Measurements from ENCODE around the gene RFX4. TPM values are rescaled to one million over a fixed set of nuclear protein-coding genes. Genes with fewer than 3 reads are reported as not detected.

Gene RFX4
- total and polyA plus RNA-seq, 3 donors from 2014 or later, result 52.7 to 217 (median 86.4) TPM

- H3K36me3 ChIP-seq (ENCODE audit: low read depth, missing control alignments), result no peaks in the 10 kb centered on the region
- H3K27me3 ChIP-seq, result no peaks in the 10 kb centered on the region
- no peak overlapping the region for H3K4me3 ChIP-seq
- TF ChIP-seq POLR2A (IDR thresholded peaks at IDR 0.05) (no peak), CTCF (IDR thresholded peaks at IDR 0.05) (no peak)
- WGBS, 2 donors, result 93 to 98% methylated on average over 3 of the region's 3 CpGs
- no peak overlapping the region for H3K27ac ChIP-seq
- H3K9me3 ChIP-seq, result no peaks in the 10 kb centered on the region
- intact Hi-C loops (cut with DNase I; ENCODE audit: low total_unique reads), result no loop called here
- no peak for DNase-seq
- H3K4me1 ChIP-seq, result no peaks in the 10 kb centered on the region
These were observed 72.8 kb downstream of the RFX4 start for GRCh38 chr12:106655577-106655976.

- 73 to 75% methylated on average over 3 of the region's 3 CpGs for WGBS, 2 donors
- Histone ChIP-seq H3K4me3 (no peak overlapping the region), H3K36me3 (ENCODE audit: low read depth, missing control alignments) (no peaks in the 10 kb centered on the region), H3K4me1 (no peaks in the 10 kb centered on the region), H3K27ac (no peak overlapping the region), H3K27me3 (no peaks in the 10 kb centered on the region), H3K9me3 (no peaks in the 10 kb centered on the region)
- no peak for DNase-seq
- TF ChIP-seq POLR2A (IDR thresholded peaks at IDR 0.05) (no peak), CTCF (IDR thresholded peaks at IDR 0.05) (no peak)
- intact Hi-C loops (cut with DNase I; ENCODE audit: low total_unique reads), result no loop called here
These were observed 74.7 kb downstream of the RFX4 start for GRCh38 chr12:106657488-106657887.

- intact Hi-C loops (cut with DNase I; ENCODE audit: low total_unique reads), result no loop called here
- 61 to 75% methylated on average over 2 of the region's 2 CpGs for WGBS, 2 donors
These were observed 80.6 kb downstream of the RFX4 start for GRCh38 chr12:106663385-106663784.

GRCh38 chr12:106669216-106669615 is 86.4 kb downstream of the RFX4 start:
- Histone ChIP-seq H3K27me3 (no peaks in the 10 kb centered on the region), H3K9me3 (no peaks in the 10 kb centered on the region), H3K4me1 (no peaks in the 10 kb centered on the region), H3K4me3 (no peak overlapping the region), H3K27ac (no peak overlapping the region), H3K36me3 (ENCODE audit: low read depth, missing control alignments) (no peaks in the 10 kb centered on the region)
- 66 to 80% methylated on average over 3 of the region's 3 CpGs for WGBS, 2 donors
- DNase-seq, result no peak
- intact Hi-C loops (cut with DNase I; ENCODE audit: low total_unique reads), result no loop called here
- TF ChIP-seq POLR2A (IDR thresholded peaks at IDR 0.05), result no peak
- TF ChIP-seq CTCF (IDR thresholded peaks at IDR 0.05), result no peak

More at GRCh38 chr12:106663385-106663784, 80.6 kb downstream of the RFX4 start:
- Histone ChIP-seq H3K4me1 (no peaks in the 10 kb centered on the region), H3K27me3 (no peaks in the 10 kb centered on the region), H3K27ac (no peak overlapping the region), H3K4me3 (no peak overlapping the region), H3K9me3 (no peaks in the 10 kb centered on the region), H3K36me3 (ENCODE audit: low read depth, missing control alignments) (no peaks in the 10 kb centered on the region)
- TF ChIP-seq CTCF (IDR thresholded peaks at IDR 0.05) (no peak), POLR2A (IDR thresholded peaks at IDR 0.05) (no peak)
- no peak for DNase-seq

- WGBS, 2 donors, result 83 to 91% methylated on average over 3 of the region's 3 CpGs
- intact Hi-C loops (cut with DNase I; ENCODE audit: low total_unique reads), result no loop called here
- TF ChIP-seq CTCF (IDR thresholded peaks at IDR 0.05) (no peak), POLR2A (IDR thresholded peaks at IDR 0.05) (no peak)
These were observed 87.3 kb downstream of the RFX4 start for GRCh38 chr12:106670131-106670530.

More at GRCh38 chr12:106670131-106670530, 87.3 kb downstream of the RFX4 start:
- no peaks in the 10 kb centered on the region for H3K9me3 ChIP-seq
- H3K27me3 ChIP-seq, result no peaks in the 10 kb centered on the region
- no peak for DNase-seq
- H3K27ac ChIP-seq, result no peak overlapping the region
- no peaks in the 10 kb centered on the region for H3K36me3 ChIP-seq (ENCODE audit: low read depth, missing control alignments)
- no peaks in the 10 kb centered on the region for H3K4me1 ChIP-seq
- no peak overlapping the region for H3K4me3 ChIP-seq

Measured in testis (tissue), 3 donors.